ENCODE results near the gene CLN6.

The CLN6 gene

GRCh38 chr15:68188647-68189046 lies 40.9 kb downstream of the CLN6 start:
- peak overlapping the region; percentile 65 for H3K27ac ChIP-seq
- no peak for TF ChIP-seq CTCF (conservative IDR thresholded peaks at IDR 0.05)

- TF ChIP-seq CTCF (conservative IDR thresholded peaks at IDR 0.05): no peak
- H3K27ac ChIP-seq: peak overlapping the region; percentile 65
These were observed 42.0 kb downstream of the CLN6 start for GRCh38 chr15:68187559-68187958.

GRCh38 chr15:68186671-68187397 lies 42.7 kb downstream of the CLN6 start:
- peak overlapping the region; percentile 65 for H3K27ac ChIP-seq
- no peak for TF ChIP-seq CTCF (conservative IDR thresholded peaks at IDR 0.05)

GRCh38 chr15:68184616-68185480 lies 44.7 kb downstream of the CLN6 start:
- TF ChIP-seq CTCF (conservative IDR thresholded peaks at IDR 0.05): no peak
- peak overlapping the region; percentile 65; the same call in 1 of the 2 replicates for H3K27ac ChIP-seq

GRCh38 chr15:68183616-68184315 lies 45.8 kb downstream of the CLN6 start:
- TF ChIP-seq CTCF (conservative IDR thresholded peaks at IDR 0.05): no peak
- H3K27ac ChIP-seq: no peak overlapping the region

GRCh38 chr15:68177742-68178141 lies 51.8 kb downstream of the CLN6 start:
- H3K27ac ChIP-seq: no peak overlapping the region
- no peak for TF ChIP-seq CTCF (conservative IDR thresholded peaks at IDR 0.05)

GRCh38 chr15:68176601-68177000 lies 52.9 kb downstream of the CLN6 start:
- TF ChIP-seq CTCF (conservative IDR thresholded peaks at IDR 0.05): no peak
- no peak overlapping the region for H3K27ac ChIP-seq

All from VCaP (cell line).